22Rv1 (cell line): ENCODE measurements around the gene RFC3.
A peak's percentile ranks its signal among the peaks of the same experiment; 100 is the strongest.

Experiments
- H3K27ac ChIP-seq: fragments of 450-650 bp; 2 replicates; pipeline ENCODE4 v1.5.1; 2017
- CTCF ChIP-seq: fragments of 450-650 bp; IDR thresholded peaks from 2 replicates; pipeline ENCODE4 v1.5.1; 2017; ENCODE audit warnings: mild to moderate bottlenecking
- ZFX ChIP-seq: fragments of 450-650 bp; IDR thresholded peaks from 2 replicates; pipeline ENCODE4 v1.6.1; 2017; ENCODE audit warnings: antibody characterized with exemption, borderline replicate concordance

RFC3 gene

GRCh38 chr13:33874871-33875270 lies 56.9 kb downstream of the RFC3 start:
- TF ChIP-seq ZFX: no peak
- peak; percentile 15; the same call in 1 of the 2 replicates for TF ChIP-seq CTCF
- H3K27ac ChIP-seq: no peak overlapping the region

GRCh38 chr13:33875618-33876401 lies 57.9 kb downstream of the RFC3 start:
- no peak for TF ChIP-seq ZFX
- no peak overlapping the region for H3K27ac ChIP-seq

- TF ChIP-seq ZFX (no peak), CTCF (no peak)
- H3K27ac ChIP-seq: no peak overlapping the region
Measured at GRCh38 chr13:33876716-33877394, 58.9 kb downstream of the RFC3 start.

- H3K27ac ChIP-seq: no peak overlapping the region
- TF ChIP-seq CTCF: no peak
Measured at GRCh38 chr13:33879118-33879517, 61.2 kb downstream of the RFC3 start.

- no peak for TF ChIP-seq ZFX
- TF ChIP-seq CTCF: no peak
- no peak overlapping the region for H3K27ac ChIP-seq
Measured at GRCh38 chr13:33882804-33883203, 64.9 kb downstream of the RFC3 start.

- TF ChIP-seq ZFX (no peak), CTCF (no peak)
- H3K27ac ChIP-seq: no peak overlapping the region
Measured at GRCh38 chr13:33884531-33885220, 66.7 kb downstream of the RFC3 start.
